ENCODE data around the gene PDLIM7. TPM values are rescaled to one million over a fixed set of nuclear protein-coding genes. Genes with fewer than 3 reads are reported as not detected.

The PDLIM7 gene
- total RNA-seq, 1 experiment from 2014 or later = 88.4 TPM

DNA sequence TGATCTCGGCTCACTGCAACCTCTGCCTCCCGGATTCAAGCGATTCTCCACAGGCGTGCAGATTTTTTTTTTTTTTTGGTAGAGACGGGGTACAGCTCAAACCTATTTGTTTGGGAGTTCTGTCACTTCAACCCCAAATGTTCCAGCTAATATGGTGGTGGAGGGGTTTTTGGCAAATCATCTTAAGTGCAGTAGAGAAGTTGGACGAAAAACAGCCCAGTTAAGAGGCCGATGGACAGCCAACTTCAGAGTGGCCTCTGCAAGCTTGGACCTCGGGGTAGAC lies 51.5 kb downstream of the PDLIM7 start:
- no peak for DNase-seq (ENCODE audit: low read depth)

DNA sequence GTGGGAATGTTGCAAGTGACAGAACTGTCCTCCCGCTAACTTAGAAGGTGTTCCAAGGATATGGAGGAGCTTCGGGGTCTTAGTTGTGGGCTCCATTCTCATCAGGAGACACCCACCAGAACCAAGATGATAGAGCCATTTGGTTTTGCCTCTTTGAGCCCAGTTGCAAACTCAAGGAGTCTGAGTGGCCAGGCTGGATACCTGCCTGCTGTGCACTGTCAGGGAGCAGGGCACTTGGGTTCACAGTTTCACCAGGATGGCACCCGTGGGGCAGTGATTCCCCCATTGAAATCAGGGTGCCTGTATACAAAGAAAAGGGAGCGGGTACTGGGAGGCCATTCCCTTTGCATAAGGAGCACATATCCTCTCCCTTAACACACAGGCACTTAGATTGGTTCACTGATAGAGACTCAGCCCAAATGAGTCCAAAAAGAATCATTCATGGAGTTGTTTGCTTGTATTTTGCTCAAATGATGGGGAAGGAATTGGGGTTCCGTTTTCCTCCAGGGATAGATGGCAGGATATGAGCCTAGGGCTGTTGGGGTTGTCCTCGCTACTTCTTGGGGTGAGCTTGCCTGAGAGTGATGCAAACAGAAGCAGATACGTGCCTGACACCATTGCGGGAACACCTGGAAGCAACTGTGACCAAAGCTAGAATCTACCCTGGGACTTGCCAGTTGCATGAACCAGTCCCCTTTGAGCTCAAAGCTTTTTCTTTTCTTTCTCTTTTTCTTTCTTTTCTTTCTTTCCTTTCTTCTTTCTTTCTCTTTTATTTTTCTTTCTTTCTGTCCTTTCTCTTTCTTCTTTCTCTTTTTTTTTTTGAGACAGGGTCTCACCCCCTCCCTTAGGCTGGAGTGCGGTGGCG lies 52.1 kb downstream of the PDLIM7 start:
- no peak for DNase-seq (ENCODE audit: low read depth)

DNA sequence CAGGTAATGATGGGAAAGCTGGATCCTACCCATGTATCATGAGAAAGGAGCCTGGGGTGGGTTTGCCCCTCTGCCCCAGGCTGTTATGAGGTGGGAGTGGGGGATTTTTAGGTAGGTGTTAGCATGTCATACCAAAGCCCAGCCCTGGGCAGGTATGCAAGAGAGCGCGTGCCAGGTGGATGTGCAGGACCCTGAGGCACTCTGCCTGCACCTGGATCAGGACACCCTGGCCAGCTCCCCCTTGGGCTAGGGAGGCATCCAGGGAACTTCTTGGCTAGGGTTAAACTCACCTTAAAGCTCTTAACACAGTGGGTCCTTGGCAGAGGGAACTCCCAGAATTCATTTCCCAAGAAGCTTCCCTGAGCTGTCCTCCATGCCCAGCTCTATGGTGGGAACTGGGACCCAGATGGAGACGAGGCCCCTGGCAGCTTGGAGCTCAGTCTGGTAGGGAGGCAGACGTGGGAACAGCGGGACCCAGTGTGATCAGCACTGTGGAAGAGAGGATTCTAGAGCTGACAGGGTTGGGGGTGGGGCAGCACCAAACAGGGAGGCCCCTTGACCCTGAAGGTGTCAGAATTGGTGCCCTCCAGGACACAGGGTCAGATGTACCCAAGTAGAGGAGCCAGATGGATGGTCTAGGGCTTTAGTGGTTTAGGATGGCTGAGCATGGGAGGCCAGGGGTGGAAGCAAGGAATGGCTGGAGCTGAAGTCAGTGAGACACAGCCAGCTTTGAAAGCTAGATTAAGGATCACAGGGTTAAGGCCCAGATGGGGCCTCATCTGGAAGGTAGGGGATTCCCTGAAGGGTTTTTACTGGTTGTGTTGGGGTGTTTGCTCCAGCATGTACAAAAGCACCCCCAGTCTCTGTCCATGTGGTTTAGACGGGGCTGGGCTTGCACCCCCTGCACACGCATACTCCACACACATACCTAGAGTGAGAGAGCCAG lies 53.0 kb downstream of the PDLIM7 start:
- no peak for DNase-seq (ENCODE audit: low read depth)

- DNase-seq (ENCODE audit: low read depth) = no peak
Measured at GRCh38 chr5:177443144-177443983, 54.0 kb downstream of the PDLIM7 start.

GRCh38 chr5:177442066-177442826 lies 55.2 kb downstream of the PDLIM7 start:
- no peak for DNase-seq (ENCODE audit: low read depth)

GRCh38 chr5:177440990-177441780 lies 56.2 kb downstream of the PDLIM7 start:
- no peak for DNase-seq (ENCODE audit: low read depth)

DNA sequence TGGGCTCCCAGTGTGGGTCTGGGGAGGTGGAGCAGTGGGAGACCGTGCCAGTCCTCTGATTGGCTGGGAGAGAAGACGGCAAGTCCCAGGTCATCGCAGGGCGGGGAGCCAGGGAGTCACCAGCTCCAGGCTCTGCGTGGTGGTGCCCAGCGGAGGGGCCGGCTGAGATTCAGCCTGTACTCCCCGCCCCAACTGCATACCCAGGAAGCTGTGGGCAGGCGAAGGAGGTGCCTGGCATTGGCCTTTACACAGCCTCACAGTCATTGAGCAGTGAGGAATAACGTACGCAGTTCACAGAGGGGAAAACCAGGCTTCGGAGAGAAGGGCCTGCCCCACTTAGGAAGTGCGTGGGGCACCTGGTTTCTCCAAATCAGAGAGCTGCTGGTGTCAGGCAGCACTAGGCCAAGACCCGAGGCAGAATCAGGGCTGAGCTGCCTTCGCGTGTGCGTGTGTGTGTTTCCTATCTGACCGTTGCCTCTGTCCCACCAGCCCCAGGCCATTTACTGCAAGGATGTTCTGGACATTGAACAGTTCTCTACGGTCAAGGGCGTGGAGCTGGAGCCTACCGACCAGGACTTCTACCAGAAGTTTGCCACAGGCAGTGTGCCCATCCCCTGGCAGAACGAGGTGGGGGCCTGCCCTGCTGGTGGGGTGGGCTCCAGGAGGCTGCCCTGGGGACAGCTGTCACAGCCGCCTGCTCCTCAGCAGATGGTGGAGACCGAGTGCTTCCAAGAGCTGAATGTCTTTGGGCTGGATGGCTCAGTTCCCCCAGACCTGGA lies 57.0 kb downstream of the PDLIM7 start:
- DNase-seq (ENCODE audit: low read depth) = no peak

DNA sequence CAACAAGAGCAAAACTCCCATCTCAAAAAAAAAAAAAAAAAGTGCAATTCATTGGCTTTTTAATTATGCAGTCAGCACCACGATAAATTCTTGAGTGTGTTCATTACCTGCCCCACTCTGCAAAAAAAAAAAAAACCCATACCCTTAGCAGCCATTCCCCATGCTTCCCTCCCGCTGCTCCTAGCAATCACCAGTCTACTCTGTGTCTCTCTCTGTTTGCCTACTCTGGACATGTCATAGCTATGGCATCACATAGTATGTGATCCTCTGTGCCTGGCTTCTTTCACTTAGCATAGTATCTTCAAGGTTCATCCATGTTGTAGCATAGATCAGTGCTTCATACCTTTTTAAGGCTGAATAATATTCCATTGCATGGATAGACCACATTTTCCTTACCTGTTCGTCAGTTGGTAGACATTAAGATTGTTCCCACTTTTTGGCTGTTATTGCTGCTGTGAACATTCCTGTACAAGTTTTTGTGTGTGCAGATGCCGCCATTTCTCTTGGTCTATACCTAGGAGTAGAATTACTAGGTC lies 57.8 kb downstream of the PDLIM7 start:
- DNase-seq (ENCODE audit: low read depth) = no peak

- DNase-seq (ENCODE audit: low read depth) = no peak
Measured at GRCh38 chr5:177438468-177438867, 58.9 kb downstream of the PDLIM7 start.

GRCh38 chr5:177437623-177438022 lies 59.8 kb downstream of the PDLIM7 start:
- DNase-seq (ENCODE audit: low read depth) = no peak

GRCh38 chr5:177435847-177436536 lies 61.4 kb downstream of the PDLIM7 start:
- no peak for DNase-seq (ENCODE audit: low read depth)

- no peak for DNase-seq (ENCODE audit: low read depth)
Measured at GRCh38 chr5:177434942-177435738, 62.3 kb downstream of the PDLIM7 start.

- no peak for DNase-seq (ENCODE audit: low read depth)
Measured at GRCh38 chr5:177434437-177434836, 63.0 kb downstream of the PDLIM7 start.

DNA sequence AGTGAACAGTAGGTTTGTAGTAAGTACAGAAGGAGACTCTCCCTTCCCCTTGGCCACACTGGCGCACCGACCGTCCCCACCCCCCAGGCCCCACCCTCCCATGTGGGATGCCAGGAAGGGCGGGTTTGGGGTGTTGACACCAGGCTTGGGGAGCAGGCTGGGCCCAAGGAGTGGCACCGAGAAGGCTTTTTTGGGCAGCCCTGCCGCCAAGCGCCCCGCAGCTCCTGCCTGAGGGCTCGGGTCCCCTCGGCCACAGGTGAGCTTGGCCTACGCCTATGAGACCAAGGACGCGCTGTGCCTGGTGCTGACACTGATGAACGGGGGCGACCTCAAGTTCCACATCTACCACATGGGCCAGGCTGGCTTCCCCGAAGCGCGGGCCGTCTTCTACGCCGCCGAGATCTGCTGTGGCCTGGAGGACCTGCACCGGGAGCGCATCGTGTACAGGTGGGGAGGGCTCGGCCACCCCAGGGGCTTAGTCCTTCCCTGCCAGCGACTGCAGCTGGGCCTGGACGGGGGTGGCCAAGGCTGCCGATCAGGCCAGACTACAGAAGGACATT lies 63.7 kb downstream of the PDLIM7 start:
- no peak for DNase-seq (ENCODE audit: low read depth)
